ENCODE measurements around the gene CLASP1.
"Not testable (repeated sequence)": the region's sequence is repeated elsewhere in the genome, so short reads cannot be mapped to it uniquely, and the experiment has no call there.

Gene CLASP1

GRCh38 chr2:121492409-121492808, 156.9 kb downstream of the CLASP1 start:
- DNase-seq, result no peak

GRCh38 chr2:121491518-121491917, 157.7 kb downstream of the CLASP1 start:
- no peak for DNase-seq

DNA sequence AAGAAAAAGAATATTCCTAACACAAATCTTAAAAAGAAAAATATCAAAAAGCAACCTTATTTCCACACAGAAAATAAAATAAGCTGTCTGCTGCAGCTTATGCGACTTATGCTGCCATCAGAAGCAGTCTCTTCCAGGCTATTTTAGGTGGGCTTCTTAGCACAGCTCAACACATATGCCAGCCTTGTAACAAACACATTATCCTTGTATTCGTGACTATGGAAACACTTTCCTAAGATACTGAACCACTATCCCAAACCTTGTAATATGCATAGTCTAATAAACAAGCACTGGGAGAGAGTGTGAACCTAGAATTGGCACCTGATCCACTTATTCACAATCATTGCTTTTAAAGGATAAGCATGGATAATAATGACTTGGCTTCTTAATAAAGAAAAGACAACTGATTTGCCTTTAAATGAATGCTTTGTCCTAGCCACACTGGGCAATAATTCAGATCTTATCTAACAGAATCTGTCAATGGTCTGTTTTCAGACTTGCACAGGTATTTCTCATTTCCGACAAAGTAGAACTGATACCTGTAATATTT, 158.6 kb downstream of the CLASP1 start:
- DNase-seq, result no peak

GRCh38 chr2:121489911-121490583, 159.2 kb downstream of the CLASP1 start:
- no peak for DNase-seq

GRCh38 chr2:121489284-121489683, 160.0 kb downstream of the CLASP1 start:
- DNase-seq, result no peak

DNA sequence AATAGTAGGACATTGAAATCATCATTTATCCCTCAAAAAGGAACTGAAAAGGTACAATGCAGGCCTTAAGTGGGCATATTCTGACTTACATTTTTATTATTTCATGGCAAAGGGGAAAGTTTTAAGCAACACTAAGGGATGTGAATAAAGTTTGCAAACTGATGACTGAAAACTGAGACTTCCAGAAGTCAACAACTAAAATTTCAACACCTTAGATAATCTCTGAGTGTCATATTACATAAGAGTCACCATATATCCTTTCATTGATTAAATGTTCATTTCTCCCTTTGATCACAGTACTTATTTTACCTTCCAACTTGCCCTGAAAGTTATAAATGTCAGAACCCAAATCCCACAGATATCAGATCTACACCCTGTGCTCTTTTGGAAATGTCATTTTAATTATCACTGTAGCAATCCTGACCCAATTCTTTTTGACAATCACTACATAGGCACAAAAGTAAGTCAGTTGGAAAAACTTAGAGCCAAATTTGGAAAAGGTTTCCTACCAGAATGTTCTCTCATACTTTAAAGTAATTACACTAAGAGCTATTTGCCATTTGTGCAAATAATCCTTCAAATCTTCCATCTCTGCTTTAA, 163.0 kb downstream of the CLASP1 start:
- DNase-seq, result no peak

- no peak for DNase-seq
These were observed 164.2 kb downstream of the CLASP1 start for GRCh38 chr2:121485039-121485438.

GRCh38 chr2:121483846-121484245, 165.4 kb downstream of the CLASP1 start:
- no peak for DNase-seq

DNA sequence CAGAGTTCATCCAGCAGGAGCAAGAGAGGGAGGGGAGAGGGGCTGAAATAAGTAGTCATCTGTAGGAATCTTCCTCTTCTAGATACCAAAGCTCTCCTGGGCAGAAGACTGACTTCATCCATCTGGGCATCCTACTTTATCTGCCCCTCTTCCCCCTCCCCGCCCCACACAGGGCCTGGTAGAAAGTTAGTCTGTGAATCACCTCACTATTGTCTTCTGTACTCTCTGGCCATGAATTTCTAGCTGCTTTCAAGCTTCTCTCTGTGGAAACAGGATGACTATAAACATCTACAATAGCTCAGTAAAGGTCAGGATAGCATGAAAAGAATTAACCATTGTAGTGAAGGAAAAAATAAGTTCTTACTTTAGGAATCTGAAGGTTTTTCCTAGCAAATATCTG, 166.2 kb downstream of the CLASP1 start:
- DNase-seq, result no peak

DNA sequence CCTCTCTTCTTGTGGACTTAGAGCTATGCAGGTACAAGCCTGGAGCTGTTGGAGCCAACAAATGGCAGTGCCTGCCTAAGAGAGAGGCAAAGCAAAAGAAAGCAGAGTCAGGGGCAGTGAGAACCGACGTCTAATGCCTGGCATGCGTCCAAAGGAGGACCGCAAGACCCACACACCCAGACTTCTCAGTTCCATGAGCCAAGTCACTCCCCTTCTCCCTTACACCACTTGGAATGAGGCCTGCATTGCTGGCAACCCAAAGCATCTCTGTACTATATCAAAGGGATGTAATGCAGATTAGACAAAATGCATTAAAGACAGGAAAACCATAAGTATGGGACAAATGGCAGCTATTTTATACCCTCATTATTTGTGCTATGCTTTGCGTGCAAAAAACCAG, 168.4 kb downstream of the CLASP1 start:
- no peak for DNase-seq

GRCh38 chr2:121479882-121480522, 169.3 kb downstream of the CLASP1 start:
- DNase-seq, result no peak

DNA sequence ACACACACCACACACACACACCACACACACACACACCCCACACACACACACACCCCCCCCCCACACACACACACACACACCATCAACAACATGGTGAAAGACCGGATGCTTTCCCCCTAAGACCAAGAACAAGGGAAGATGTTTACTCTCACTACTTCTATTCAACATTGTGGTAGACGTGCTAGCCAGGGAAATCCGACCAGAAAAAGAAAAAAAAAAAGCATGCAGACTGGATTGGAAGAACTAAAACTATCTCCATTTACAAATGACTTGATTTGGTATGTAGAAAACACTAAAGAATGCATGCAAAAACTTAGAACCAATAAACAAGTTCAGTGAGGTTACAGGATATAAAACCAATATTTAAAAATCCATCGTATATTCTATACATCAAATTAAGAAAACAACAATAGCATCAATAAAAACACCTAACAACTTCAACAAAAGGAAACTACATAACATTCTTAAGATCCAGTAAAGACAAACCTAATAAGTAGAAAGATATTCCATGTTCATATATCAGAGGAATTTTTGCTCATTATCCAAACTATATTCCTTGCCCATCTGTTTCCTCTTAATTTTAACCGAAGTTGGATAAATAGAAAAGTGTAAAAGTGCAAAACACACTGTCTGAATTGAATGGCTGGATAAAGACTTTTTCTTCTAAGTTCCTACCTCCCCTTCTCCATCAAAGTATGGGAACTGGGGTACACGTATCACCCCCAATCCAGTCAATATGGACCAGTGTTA, 170.1 kb downstream of the CLASP1 start:
- DNase-seq, result no peak

DNA sequence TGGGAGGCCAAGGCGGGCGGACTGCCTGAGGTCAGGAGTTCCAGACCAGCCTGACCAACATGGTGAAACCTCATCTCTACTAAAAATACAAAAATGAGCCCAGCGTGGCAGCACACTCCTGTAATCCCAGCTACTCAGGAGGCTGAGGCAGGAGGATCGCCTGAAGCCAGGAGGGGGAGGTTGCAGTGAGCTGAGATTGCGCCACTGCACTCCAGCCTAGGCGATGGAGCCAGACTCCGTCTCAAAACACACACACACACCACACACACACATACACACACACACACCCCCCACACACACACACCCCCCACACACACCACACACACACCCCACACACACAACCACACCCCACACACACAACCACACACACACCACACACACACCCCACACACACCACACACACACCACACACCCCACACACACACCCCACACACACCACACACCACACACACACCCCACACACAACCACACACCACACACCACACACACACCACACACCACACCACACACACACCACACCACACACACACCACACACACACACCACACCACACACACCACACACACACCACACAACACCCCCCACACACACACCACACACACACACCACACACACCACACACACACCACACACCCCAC, 170.8 kb downstream of the CLASP1 start:
- DNase-seq, result not testable (repeated sequence)

- DNase-seq, result no peak
These were observed 172.6 kb downstream of the CLASP1 start for GRCh38 chr2:121476684-121477083.

DNA sequence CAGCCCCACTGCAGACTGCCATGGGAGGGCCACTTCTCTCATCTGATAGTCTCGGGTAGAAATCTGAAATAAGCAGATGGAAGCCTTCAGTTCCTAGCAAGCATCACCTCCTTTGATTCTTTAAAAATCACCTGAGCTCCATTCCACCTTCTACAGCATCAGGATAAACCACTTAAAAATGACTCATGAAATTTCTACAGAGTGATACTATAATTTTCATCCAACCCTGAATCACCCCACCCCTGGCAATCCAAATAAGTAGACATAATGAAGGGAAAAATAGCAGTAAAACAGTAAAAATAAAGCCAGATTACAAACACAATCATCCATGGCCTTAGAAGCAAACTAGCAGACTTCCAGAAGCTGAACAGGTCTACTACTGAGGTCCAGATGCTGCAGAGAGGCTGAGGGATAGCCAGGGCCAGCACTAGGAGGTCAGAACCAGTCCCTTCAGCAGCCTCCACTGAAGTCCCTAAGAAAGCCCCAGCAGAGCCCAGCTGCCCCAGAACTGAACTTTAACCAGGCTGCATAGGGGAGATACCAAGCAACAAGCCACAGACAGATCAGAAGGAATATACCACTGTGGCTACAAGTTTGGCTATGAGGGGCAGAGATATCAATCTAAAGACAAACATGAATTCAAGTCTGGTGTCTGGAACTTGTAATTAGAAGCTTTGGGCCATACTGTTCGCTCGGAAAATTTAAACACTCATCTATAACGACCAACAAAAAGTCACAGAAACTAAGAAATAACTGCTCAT, 173.3 kb downstream of the CLASP1 start:
- DNase-seq, result no peak

DNA sequence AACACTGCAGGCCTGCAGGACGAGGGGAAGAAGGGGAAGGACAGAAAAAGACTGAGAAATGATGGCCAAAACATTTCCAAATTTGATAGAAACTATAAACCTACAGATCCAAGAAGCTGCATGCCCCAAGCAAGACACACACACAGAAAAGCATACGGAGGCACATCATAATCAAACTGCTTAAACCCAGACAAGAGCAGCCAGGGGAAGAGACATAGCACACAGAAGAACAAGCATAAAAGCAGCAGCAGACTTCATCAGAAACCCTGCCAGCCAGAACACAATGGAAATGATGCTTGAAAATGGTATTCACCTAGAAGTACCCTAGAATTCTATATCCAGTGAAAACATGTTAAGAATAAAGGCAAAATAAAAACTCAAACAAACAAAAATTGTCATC, 175.8 kb downstream of the CLASP1 start:
- no peak for DNase-seq

DNA sequence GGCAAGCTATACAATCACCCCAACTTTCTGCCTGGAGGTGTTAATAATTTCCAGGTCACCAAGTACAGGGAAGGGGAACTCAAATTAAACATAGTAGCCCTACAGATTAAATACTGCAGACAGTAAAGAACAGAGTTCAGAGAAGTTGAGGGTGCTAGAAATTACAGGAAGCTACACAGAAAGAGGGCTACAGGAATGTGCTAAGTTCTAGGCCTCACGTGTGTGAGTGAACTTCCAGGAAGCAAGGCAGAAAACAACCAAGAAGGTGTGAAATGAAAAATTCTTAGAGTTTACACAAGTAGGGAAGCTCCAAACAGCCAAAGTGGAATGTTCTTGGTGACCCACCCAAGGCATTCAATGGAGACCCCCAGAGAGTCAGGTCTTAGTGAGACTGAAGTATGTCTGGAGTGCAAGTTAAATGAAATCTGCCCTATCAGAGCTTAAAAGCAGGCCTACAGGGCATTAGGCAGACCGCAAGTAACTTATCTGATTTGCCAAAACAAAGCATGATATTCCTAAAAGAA, 176.7 kb downstream of the CLASP1 start:
- no peak for DNase-seq

DNA sequence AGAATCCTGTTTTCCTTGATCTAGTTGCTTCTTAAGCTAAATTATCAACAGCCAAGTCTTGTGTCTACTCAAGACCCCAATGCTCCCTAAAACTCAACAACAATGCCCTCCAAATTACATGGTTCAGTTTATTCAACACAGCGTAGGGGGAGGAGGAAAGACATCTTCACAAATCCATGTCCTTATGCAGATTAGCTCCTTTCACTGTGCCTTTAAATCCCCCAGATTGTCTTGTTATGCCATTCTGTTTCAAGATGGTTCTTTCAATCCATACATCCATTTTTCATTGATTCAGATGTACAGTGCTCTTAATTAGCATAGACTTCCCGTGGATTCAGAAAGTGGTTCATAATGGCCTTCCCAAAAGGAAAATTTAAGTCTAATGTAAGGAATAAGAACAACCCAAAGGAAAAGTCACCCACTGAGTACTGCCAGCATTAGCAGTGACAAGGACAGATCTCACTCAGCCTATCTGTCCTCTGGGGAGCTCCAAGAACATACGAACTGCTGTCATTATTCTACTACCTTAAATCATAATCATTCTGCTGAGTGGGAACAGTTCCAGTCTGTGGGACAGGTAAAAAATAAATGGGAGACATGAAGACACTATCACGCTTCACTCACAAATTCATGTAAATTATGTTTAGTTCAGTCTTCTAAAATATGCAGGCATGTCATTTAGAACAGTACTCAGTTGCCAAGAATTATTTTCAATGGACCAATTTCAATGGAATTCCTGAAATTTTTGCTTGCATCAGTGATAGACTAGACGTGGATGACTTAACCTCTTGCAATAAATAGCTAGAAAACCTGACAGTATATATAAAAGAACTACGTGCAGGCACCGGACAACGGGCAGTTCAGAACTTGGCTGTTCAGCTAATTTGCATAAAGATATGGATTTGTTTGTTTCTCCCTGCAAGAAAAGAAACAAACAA, 177.5 kb downstream of the CLASP1 start:
- no peak for DNase-seq

DNA sequence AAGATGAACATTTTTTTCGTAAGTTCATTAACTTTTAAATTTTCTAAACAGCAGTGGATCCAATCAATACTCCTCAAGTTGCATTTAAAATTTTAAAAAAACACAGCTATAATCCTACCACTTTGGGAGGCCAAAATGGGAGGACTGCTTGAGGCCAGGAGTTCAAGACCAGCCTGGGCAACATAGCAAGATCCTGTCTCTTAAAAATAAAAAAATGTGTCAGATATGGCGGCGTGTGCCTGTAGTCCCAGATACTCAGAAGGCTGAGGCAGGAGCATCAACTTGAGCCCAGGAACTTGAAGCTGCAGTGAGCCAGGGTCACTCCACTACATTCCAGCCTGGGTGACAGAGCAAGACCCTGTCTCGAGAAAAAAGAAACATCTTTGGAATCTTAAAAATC, 178.3 kb downstream of the CLASP1 start:
- DNase-seq, result no peak

- DNase-seq, result no peak
These were observed 179.9 kb downstream of the CLASP1 start for GRCh38 chr2:121469356-121469755.

GRCh38 chr2:121468936-121469335, 180.3 kb downstream of the CLASP1 start:
- no peak for DNase-seq
